Measurements from ENCODE around the gene ARHGAP18.
"Not testable (repeated sequence)": the region's sequence is repeated elsewhere in the genome, so short reads cannot be mapped to it uniquely, and the experiment has no call there.

Gene ARHGAP18

DNA sequence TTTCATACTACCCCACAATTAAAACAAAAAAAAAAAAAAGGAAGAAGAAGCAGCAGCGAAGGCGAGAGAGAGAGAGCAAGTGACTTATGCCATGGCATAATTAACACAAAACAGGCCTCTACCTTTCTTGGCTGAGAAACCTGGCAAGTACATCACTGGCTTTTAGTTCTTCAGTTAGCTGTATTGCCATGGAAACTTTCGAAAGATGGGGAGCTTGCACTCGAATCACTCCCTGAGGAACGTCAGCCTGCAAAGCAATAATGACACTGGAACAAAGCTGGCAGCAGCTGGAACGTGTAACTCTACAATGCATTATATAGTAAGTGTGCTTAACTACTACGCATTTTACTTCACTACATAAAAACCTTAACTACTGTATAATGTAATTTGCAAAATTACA is 126.1 kb downstream of the ARHGAP18 start:
- DNase-seq (ENCODE audit: low read depth in 2 of 2), result no peak

DNA sequence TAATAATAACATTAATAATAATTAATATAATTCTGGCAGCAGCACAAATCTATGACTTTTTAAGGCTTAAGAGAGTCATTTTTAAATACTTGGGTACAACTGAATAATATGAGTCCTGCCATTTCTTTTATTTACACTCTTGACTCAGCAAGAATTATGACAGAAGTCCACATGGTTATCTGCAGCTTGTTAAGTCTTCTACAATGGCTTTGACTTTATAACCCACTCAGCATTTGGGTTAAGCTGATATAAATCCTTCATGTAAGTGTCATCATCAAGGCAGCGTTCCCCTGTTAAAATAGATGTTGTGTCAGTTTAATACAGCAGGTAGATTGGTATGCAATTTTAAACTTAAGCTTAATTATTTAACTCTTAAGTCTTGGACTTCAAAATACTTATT is 131.7 kb downstream of the ARHGAP18 start:
- no peak for DNase-seq (ENCODE audit: low read depth in 2 of 2)

DNA sequence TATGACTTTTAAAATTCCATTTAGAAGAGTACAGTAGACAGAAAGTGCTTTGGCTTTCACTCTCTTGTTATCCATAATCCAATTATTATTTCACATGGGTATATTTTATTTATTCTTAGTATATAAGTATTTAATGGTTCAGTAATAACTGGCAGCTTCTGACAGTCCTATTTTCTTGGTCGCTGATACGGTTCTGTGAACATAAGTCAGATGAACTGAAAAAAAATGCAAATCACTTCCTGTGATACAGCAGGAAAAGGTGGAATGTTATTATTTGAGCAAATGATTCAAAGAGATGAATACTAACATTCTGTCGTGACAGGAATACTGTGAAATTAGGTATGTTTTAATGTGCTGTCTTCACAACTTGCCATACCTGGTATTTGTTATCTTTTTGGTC is 132.3 kb downstream of the ARHGAP18 start:
- no peak for DNase-seq (ENCODE audit: low read depth in 2 of 2)

DNA sequence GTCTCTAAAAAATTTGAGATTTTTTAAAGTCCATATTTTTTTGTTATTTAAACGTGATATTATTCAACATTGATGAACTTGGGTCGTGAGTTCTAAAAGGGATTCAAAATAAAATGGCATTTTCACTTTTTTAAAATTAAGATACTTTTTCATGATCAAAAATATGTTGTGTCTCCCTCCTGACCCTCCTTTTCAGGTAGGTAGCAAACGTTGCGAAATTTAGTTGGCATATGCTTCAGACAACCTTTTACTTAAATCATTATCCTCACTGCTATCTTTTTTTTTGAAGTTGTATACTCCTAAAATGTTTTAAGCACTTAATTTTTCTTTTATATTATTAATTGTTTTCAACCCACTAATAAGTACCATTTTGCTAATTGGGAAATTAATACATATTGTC is 133.5 kb downstream of the ARHGAP18 start:
- no peak for DNase-seq (ENCODE audit: low read depth in 2 of 2)

DNA sequence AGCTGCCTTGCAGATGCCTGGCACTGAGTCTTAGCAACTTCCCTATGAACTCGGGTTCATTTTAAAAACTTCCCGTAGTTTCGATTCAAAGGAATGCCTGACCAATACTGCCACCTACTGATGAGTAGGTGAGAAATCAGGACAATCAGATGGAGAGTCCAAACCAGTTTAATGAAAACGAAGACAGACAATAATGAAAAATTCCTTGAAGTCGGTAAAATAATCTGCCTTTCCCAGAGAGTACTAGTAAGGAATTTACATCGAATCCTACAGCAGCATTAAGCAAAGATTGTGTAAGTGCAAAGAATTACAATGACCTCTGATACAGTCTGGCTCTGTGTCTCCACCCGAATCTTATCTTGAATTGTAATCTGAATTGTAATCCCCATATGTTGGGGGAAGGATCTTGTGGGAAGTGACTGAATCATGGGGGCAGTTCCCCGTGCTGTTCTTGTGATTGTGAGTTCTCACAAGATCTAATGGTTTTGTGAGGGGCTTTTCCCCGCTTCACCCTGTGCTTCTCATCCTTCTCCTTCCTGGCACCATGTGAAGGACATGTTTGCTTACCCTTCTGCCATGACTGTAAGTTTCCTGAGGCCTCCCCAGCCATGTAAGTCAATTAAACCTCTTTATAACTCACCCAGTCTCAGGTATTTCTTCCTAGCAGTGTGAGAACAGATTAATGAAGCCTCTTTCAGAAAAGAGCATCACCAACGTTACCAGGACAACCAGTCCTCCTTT is 134.4 kb downstream of the ARHGAP18 start:
- DNase-seq (ENCODE audit: low read depth in 2 of 2), result no peak

DNA sequence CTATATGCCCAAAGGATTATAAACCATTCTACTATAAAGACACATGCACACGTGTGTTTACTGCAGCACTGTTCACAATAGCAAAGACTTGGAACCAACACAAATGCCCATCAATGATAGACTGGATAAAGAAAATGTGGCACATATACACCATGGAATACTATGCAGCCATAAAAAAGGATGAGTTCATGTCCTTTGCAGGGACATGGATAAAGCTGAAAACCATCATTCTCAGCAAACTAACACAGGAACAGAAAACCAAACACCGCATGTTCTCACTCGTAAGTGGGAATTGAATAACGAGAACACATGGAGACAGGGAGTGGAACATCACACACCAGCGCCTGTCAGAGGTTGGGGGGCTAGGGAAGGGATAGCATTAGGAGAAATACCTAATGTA is 135.4 kb downstream of the ARHGAP18 start:
- DNase-seq (ENCODE audit: low read depth in 2 of 2), result not testable (repeated sequence)

DNA sequence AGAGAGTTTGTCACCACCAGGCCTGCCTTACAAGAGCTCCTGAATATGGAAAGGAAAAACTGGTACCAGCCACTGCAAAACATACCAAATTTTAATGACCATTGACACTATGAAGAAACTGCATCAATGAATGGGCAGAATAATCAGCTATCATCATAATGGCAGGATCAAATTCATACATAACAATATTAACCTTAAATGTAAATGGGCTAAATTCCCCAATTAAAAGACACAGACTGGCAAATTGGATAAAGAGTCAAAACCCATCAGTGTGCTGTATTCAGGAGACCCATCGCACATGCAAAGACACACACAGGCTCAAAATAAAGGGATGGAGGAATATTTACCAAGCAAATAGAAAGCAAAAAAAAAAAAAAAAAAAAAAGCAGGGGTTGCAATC is 139.0 kb downstream of the ARHGAP18 start:
- DNase-seq (ENCODE audit: low read depth in 2 of 2), result not testable (repeated sequence)

DNA sequence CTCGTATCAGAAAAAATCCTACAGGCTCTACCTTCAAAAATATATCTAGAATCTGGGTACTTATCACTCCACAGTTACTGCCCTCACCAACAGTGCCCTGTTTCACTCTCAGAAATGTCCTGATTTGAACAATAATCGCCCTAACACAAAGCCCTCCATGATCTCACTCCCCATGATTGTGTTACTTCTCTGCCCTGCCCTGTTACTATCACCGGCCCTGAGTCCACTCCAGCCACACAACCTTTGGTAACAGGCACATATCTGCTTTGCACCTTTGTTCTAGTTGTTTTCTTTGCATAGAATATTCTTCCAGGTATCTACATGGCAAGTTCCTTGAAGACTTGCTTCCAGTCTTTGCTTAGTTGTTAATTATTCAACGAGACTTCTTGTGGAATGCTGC is 142.0 kb downstream of the ARHGAP18 start:
- no peak for DNase-seq (ENCODE audit: low read depth in 2 of 2)

DNA sequence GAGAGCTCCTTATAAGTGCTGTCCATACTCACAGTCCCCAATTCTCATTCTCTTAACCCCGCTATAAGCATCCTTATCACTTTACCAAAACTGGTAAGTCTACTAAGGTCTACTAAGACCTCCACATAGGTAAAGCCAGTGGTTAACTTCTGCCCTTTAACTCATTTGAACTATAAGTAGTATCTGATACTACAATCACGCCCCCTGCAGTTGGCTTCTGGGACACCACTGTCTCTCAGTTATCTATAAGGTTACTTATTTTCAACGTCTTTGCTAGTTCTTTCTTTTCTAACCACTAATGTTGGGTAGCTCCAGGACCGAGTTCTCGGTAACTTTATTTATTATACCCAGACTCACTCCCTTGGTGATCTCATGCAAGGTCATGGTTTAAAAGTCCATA is 142.6 kb downstream of the ARHGAP18 start:
- peak in 1 of 2 donors; percentile 6 for DNase-seq (ENCODE audit: low read depth in 2 of 2)

DNA sequence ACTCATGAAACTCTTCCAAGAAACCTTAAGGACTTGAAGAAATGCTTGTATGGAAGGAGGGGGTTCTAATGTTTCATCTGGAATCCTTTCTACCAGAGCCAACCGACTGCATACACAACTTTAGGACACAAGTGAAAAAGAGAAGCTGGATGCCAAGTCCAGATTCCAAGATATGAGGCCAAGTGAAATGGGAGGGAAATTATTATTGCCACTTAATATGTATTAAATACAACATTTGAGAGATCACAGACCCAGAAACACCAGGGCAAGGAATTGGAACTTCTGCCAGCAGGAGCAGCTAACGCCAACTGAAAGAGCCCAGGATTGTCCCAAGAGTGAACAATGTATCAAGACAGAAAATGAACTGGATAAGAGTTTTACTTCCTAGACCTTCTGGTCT is 144.2 kb downstream of the ARHGAP18 start:
- DNase-seq (ENCODE audit: low read depth in 2 of 2), result no peak

DNA sequence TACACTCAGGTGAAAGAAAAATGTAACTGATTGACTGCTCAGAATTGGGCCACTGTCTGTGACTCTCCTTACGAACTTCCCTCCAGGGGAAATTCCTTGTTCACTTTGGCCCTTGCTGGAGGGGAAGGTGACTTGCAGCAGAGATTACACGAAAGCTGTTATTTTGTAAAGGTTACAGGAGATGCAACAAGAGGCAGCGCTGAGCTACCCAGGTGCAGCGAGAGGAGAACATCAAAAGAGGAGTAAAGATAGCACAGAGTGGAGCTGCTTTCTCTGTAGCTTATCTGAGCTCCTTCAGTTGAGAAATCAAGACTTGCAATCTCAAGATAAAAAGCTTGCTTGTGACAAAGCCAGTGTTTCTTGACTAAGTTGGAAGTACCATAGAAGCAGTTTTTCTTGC is 144.6 kb downstream of the ARHGAP18 start:
- DNase-seq (ENCODE audit: low read depth in 2 of 2), result no peak

DNA sequence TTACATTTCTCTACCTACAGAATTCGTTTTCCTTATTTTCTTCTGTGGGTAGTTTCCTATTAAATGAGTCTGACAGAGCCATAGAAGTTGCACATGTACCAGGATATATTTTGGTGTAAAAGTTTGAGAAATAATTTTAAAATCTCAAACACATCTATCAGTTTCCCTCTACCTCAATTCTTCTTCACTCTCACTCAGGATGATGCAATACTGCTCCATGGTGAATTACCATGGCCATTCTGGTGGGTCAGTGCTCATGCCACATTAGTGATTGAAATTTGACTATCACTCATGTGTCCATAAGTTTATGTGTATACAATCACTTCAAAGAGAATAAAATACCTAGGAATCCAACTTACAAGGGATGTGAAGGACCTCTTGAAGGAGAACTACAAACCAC is 151.7 kb downstream of the ARHGAP18 start:
- DNase-seq (ENCODE audit: low read depth in 2 of 2), result no peak

DNA sequence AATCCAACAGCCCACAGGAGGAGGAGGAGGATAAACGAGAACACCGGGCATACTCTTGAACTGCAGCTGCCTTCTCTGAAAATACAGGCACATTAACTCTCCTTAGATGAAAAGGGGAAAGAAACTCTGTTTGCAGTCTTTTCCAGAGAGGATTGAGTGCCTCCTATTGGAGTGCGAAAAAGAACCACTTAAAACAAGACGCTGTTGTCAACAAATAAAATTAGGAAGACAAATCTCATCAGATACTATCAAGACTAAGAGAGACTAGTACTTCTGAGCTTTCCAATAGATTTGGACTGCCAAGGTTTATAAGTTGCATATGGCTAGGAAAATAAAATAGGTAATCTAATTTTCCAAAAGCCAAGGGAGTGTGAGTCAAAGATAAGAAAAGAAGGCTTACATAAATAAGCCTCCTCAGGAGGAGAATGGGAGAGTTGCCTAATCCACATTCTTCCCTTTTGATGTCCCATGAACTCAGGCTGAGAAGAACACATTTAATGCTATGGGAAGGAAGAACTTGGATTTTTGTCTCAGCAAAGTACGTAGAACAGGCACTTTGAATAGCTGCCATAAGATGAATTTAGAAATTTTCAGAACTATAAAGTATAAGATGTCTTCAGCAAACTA is 154.7 kb downstream of the ARHGAP18 start:
- DNase-seq (ENCODE audit: low read depth in 2 of 2), result no peak

DNA sequence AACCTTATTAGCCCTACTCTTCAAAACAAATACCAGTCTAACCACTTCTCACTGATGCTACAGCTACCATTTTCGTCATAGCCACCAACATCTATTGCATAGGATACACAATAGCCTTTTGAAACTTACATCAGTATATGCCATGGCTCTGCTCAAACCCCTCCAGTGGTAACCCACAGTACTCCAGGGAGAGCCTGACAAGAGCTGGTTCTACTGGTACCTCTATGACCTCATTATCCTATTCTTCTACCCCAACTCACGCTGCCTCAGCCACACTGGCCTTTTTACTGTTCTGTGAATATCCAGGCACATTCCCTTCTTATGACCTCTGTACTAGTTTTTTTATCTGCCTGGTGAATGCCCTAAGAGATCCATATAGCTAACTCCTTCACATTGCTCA is 157.6 kb downstream of the ARHGAP18 start:
- no peak for DNase-seq (ENCODE audit: low read depth in 2 of 2)

DNA sequence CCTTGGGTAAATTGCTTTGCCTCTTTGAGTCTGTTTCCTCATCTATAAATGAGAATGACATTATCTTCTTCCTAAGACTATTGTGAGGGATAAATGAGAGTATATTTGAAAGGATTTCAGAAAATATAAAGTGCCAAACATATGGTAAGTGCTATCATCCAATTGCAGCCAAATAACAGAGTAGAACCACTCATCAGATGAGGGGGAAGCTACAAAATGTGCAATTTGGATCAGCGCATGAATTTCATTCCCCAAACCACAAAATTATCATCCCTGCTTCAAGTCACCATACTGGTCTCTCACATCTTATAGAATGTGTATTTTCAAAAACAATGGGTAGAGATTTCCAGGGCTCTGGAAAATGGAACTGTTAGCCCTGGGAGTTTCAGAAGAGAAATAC is 158.5 kb downstream of the ARHGAP18 start:
- DNase-seq (ENCODE audit: low read depth in 2 of 2), result no peak

DNA sequence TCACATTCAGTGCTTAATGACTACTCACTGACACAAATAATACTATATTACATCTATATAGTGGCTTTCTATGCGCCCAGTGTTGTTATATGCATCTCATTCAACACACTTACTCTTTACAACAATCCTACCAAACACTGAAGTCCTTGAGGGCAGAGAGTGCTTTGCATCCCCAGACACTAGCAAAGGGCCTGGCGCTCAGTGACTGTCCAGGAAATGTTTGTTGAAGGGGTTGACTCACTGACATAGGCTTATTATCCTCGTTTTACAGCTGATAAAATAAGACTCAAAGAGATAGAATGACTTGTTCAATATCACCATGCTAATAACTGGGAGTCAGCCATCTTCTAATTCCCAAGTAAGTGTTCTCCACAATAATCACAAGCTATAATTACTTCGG is 163.3 kb downstream of the ARHGAP18 start:
- no peak for DNase-seq (ENCODE audit: low read depth in 2 of 2)

DNA sequence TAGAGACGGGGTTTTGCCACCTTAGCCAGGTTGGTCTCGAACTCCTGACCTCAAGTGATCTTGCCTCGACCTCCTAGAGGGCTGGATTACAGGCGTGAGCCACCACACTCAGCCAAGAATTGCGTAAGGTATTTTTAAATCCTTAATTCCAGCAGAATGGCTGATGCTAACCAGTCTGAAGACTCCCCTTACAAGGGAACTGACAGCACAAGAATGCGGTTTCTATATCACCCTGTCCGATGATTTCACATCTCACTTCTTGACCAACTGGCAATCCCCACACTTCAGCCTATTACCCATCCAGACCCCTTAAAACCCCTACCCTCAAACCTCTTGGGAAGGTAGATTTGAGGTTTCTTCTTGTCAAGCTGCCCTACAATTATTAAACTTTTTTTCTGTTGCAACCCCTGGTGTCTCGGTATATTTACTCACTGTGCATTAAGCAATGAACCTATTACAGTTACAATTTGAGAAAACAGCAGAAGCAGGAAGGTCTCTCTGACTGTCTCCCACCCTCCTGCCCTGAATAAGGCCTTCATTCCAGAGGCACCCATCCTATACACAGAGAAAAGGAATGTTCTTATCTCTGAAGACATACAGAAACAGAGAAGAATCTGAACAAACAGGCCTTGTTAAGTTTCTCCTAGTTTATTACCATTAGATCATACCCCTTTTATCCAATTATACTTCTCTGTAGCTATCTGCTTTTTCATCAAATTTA is 164.9 kb downstream of the ARHGAP18 start:
- no peak for DNase-seq (ENCODE audit: low read depth in 2 of 2)

DNA sequence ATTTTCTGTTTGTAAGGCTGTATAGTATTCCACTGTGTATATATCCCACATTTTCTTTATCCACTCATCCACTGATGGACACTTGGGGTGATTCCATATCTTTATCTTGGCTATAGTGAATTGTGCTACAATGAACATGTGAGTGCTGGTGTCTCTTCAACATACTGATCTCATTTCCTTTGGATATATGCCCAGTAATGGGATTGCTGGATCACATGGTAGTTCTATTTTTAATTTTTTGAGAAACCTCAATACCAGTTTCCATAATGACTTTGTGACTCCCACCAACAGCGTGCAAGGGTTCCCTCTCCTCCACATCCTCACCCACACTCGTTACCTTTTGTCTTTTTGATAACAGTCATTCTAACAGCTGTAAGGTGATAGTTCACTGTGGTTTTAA is 166.0 kb downstream of the ARHGAP18 start:
- DNase-seq (ENCODE audit: low read depth in 2 of 2), result no peak

DNA sequence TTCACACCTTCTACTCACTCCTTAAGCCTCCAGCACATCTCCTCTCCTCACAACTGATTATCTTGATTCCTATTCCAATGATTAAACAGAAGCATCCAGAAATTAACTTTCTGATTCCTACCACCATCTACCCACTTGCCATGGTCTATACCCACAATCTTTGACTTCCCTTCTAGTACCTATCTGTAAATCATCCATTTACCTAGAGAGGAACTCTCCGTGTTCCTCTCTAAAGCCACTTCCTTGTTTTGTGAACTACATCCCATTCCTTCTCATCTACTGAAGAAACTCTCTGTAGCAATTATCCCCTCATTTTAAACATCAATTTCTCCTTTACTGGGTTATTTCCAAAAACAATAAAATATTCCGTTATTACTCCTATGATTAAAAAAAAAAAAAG is 167.3 kb downstream of the ARHGAP18 start:
- DNase-seq (ENCODE audit: low read depth in 2 of 2), result no peak

DNA sequence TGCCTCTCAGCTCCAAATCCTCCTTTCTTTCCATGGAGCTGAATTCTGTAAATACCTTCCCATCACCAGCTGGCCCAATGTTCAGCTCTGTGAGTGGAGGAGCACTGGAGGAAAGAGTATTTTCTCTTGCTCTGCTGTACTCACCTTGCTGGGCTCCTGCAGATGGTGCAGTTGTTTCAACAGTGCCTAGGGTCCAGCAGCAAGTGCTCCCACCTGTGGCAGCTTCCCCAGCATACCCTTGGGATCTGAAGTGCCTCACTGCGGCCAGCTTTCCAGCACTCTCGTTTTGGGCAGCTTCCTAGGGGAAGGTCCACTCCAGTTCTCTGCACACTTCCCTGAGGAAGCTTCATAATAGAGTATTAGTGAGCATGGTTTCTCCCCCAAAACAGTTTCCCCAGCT is 170.9 kb downstream of the ARHGAP18 start:
- no peak for DNase-seq (ENCODE audit: low read depth in 2 of 2)

DNA sequence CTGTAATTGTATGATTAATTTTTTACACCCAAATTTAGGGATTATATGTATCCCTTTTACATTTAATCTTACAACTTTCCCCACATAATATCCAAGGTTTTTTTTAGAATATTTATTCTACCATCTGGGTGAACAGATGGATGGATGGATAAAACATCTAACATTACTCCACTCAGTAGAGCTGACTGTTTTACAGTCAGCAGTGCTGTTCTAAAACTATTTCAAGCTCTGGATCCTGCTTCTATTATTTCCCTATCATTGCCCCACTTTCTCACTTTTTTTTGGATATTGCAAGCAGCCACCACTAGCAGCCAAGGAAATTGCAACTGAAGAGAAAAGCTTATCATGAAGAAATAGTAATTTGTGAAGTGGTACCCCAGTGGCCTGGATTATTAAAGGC is 173.7 kb downstream of the ARHGAP18 start:
- no peak for DNase-seq (ENCODE audit: low read depth in 2 of 2)

DNA sequence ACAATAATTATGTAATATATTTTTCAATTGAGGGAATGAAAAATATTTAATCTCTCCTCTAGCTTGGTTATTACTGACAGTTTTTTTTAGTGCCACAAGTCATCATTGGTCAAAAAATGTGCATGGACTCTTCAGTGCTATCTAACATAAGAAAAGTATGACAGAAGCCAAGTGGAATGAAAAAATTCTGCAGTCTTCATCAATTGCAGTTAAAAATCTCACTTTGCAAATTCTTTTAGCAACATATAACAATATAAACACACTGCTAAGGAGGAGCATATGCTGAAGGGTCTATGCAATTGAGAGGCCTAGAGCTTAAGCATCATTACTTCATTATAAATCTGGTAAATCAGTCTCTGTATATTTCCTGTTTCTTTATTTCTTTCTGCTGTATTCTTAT is 175.1 kb downstream of the ARHGAP18 start:
- DNase-seq (ENCODE audit: low read depth in 2 of 2), result no peak

Data from stimulated activated CD8-positive, alpha-beta memory T cell treated with anti-CD3 and anti-CD28 coated beads, Interleukin-15, amount 100 ng/mL, for 4 hours (primary cell).